ENCODE results near the gene DUSP23. TPM values are rescaled to one million over a fixed set of nuclear protein-coding genes. Genes with fewer than 3 reads are reported as not detected.

The DUSP23 gene
- total and polyA plus RNA-seq, 2 donors (not counting 3 experiments of a cell fraction or from before 2014, with no cell fraction given), result 82.5 to 197 TPM

DNA sequence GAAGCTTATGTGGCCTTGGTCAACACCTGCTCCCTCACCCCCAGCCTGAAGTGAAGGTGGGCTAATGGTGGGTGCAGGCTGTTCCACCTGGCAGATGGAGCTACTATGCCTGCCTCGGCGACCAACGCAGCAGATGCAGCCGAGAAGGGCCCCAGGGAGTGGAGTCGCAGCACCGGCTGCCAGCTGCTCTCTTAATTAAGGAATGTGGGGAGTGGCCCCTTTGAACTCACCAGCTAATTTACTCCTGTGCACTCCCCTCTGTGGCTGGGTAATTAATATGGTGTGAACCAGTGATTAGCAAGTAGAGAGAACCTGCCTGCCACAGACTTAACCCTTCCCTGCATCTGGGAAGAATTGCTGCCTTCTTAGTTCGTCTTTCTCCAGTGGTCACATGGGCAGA is 42.6 kb downstream of the DUSP23 start:
- no peak for DNase-seq (ENCODE audit: low read depth, low spot score)
- no peak overlapping the region for H3K9ac ChIP-seq (replicated peaks; ENCODE audit: extremely low read depth, insufficient read depth, low read length)
- H3K4me3 ChIP-seq (replicated peaks in 1 of 3; ENCODE audit: insufficient read depth in 1 of 3, low read depth in 1 of 3, low read length in 3 of 3), result no peak overlapping the region
- POLR2A ChIA-PET, result no interaction called here
- dilution Hi-C loops (cut with MboI; ENCODE audit: extremely low pct_ligation_motif_present, low sequenced_read_pairs) (no loop called here), intact Hi-C loops (cut with micrococcal nuclease) (no loop called here)
- FAIRE-seq, result no peak
- peaks cover 25 to 30% of the 10 kb centered on the region in 2 experiments for H3K27me3 ChIP-seq (ENCODE audit: control insufficient read depth in 2 of 2, insufficient read depth in 2 of 2, low read length in 2 of 2)
- H3K27ac ChIP-seq (ENCODE audit: insufficient read depth, low read depth, low read length), result no peak overlapping the region
- no TSS peak for BruUV-seq (replicated peaks)
- no peaks in the 10 kb centered on the region for H3K4me1 ChIP-seq (ENCODE audit: control insufficient read depth, extremely low read depth, insufficient read depth, low read length)
- TF ChIP-seq MYC (IDR thresholded peaks at IDR 0.05; ENCODE audit: low read depth, low read length), result no peak
- TF ChIP-seq GATA2 (IDR thresholded peaks at IDR 0.05; ENCODE audit: insufficient read depth, insufficient read length, low read depth, low read length), result no peak
- TF ChIP-seq, protein P1, sequence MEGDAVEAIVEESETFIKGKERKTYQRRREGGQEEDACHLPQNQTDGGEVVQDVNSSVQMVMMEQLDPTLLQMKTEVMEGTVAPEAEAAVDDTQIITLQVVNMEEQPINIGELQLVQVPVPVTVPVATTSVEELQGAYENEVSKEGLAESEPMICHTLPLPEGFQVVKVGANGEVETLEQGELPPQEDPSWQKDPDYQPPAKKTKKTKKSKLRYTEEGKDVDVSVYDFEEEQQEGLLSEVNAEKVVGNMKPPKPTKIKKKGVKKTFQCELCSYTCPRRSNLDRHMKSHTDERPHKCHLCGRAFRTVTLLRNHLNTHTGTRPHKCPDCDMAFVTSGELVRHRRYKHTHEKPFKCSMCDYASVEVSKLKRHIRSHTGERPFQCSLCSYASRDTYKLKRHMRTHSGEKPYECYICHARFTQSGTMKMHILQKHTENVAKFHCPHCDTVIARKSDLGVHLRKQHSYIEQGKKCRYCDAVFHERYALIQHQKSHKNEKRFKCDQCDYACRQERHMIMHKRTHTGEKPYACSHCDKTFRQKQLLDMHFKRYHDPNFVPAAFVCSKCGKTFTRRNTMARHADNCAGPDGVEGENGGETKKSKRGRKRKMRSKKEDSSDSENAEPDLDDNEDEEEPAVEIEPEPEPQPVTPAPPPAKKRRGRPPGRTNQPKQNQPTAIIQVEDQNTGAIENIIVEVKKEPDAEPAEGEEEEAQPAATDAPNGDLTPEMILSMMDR (IDR thresholded peaks at IDR 0.05; ENCODE audit: extremely low read depth in 1 of 2, insufficient read depth in 1 of 2, low read depth in 1 of 2, low read length in 2 of 2), result no peak
- TF ChIP-seq MAX (IDR thresholded peaks at IDR 0.05; ENCODE audit: insufficient read depth, insufficient read length), result no peak
- TF ChIP-seq POLR2A (IDR thresholded peaks at IDR 0.05; ENCODE audit: low read depth, low read length), result no peak
- TF ChIP-seq JUN (IDR thresholded peaks at IDR 0.05; ENCODE audit: borderline replicate concordance, insufficient read depth, insufficient read length, low read depth), result no peak
- no peak for TF ChIP-seq POLR2AphosphoS5 (IDR thresholded peaks at IDR 0.05; ENCODE audit: insufficient read depth, low read depth, low read length)
- no peak for TF ChIP-seq EZH2 (IDR thresholded peaks at IDR 0.05; ENCODE audit: borderline replicate concordance, low read depth, low read length, severe bottlenecking)
- TF ChIP-seq FOS (IDR thresholded peaks at IDR 0.05; ENCODE audit: borderline replicate concordance, insufficient read depth, low read length), result no peak
- CTCF ChIA-PET, result interaction anchor here (1.1 kb wide), 1 partner anchor 24 kb away, joined by 3 read pairs; no protein-coding TSS in a partner anchor
- no peaks in the 10 kb centered on the region for H4K20me1 ChIP-seq (replicated peaks; ENCODE audit: control insufficient read depth, extremely low read depth, insufficient read depth, low read length)
- H3K79me2 ChIP-seq (ENCODE audit: control insufficient read depth, insufficient read depth, low read length), result no peaks in the 10 kb centered on the region
- no peaks in the 10 kb centered on the region for H3K9me1 ChIP-seq (replicated peaks; ENCODE audit: control insufficient read depth, extremely low read depth, insufficient read depth, low read length)
- H3K4me2 ChIP-seq (ENCODE audit: insufficient read depth, low read length), result no peak overlapping the region
- H3K36me3 ChIP-seq (ENCODE audit: control insufficient read depth in 2 of 2, extremely low read depth in 1 of 2, insufficient read depth in 2 of 2, low read length in 2 of 2), result no peaks in the 10 kb centered on the region
- no peak overlapping the region for H2AFZ ChIP-seq (ENCODE audit: low read depth, low read length)
- H3K9me3 ChIP-seq (replicated peaks; ENCODE audit: control insufficient read depth, insufficient read depth, low read length), result no peaks in the 10 kb centered on the region
